Right renal pelvis (tissue), 4 donors: ENCODE results near the gene FAM171A1. TPM values are rescaled to one million over a fixed set of nuclear protein-coding genes. Genes with fewer than 3 reads are reported as not detected.
A peak's percentile ranks its signal among the peaks of the same experiment; 100 is the strongest.
"Not testable (repeated sequence)": the region's sequence is repeated elsewhere in the genome, so short reads cannot be mapped to it uniquely, and the experiment has no call there.

ENCODE experiments used
- DNase-seq, 4 donors: peaks; one replicate each; pipeline ENCODE4 v3.0.0-alpha.2; 2013; ENCODE audit warnings: low read depth in 4 of 4, low spot score in 3 of 4, missing footprints in 1 of 4
- polyA plus RNA-seq, 4 donors: library from polyadenylated mRNA; unstranded; fragments of 120-200 nt; gene quantifications; one replicate each; pipeline ENCODE4 v1.2.1, GENCODE V29; 2013; ENCODE audit not compliant: insufficient read length in 4 of 4

The FAM171A1 gene
- polyA plus RNA-seq, 4 donors = 92.5 to 100.0 (median 97.4) TPM

DNA sequence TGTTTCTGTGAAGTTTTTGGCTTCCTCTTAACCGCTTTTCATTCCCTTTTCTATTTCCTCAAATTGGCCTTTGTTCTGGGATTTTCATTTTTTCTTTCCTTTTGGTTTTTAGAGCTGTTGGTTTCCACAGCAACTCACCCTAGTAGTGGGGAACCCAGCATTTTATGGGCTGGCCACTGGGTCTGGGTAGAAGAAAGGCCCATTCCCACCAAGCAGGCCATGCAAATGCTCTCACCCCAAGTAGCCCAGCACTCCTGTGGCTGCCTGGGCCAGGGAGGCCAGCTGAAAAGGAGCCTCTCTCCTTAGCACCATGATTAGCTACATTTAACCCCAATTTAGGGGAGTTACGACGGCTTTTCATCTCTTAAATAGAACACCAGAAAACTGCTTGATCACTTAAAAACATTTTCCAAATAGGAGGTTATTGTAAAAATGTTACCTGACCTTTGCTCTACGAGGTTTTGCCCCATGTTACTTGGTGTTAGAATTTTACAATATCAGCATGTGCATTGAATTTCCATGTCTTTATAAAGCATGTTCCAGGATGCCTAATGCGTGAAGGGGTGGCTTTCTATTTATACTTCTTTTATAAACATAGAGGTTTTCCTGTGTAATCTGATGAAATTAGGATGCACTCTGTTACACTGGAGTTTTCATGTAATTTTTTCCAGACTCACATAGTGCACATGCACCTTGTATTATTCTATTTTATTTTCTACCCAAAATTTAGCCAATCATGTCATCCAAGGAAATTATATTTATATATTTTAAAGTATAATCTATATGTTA lies 75.4 kb downstream of the FAM171A1 start:
- no peak for DNase-seq

- DNase-seq = no peak
Observed at GRCh38 chr10:15293862-15294842, 76.9 kb downstream of the FAM171A1 start.

DNA sequence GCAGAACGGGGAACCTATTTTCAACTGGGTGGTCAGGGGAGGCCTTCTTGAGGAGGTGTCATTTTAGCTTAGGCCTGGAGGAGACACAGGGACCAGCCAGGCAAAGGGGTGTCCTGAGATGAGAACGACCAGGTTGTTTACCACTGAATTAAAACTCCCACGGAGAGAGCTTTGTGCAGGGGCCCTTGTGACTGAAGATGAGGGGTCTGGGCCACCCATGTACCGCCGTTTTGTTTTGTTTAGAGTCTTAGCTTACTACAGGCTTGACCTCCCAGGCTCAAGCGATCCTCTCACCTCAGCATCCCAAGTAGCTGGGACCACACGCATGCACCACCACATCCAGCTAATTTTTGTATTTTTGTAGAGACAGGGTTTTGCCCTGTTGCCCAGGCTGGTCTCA lies 80.4 kb downstream of the FAM171A1 start:
- no peak for DNase-seq

- no peak for DNase-seq
Observed at GRCh38 chr10:15290150-15290549, 80.9 kb downstream of the FAM171A1 start.

- no peak for DNase-seq
Observed at GRCh38 chr10:15280974-15281373, 90.1 kb downstream of the FAM171A1 start.

- DNase-seq = no peak
Observed at GRCh38 chr10:15280462-15280861, 90.6 kb downstream of the FAM171A1 start.

DNA sequence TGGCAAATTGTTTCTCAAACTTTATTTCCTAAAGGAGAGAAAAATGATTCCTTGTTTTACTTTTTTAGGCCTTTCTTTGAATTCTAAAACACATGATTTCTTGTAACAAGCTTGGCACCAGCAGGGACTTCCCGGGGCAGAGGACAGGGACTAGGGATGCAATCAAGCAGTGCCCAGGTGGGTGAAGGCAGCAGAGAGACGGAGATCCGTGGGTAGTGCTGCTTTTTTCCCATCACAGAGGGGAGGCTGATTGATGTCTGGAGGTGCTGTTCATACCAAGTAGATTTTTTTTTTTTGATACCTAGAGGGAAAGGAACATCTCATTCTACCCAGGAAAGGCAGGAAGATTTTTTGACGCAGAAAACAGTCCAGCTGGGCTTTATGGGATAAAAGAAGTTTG lies 91.9 kb downstream of the FAM171A1 start:
- no peak for DNase-seq

DNA sequence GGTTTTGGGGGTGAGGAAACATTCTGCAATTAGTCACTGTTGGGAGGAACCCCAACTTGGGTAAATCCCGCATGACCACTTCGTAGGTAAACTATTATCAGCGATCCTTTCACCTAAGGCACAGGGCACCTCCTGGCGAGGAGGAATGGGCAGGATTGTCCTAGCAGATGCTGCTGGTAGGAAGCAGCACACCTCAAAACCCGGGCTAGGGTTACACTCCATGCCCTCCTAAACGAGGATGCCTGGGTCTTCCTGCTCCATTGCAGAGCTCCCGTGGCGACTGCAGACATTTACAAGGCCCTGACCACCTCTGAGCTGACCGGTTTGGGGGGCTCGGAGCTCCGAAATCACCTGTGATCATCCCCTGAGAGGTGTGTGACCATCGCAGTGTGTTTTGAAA lies 92.3 kb downstream of the FAM171A1 start:
- DNase-seq = no peak

DNA sequence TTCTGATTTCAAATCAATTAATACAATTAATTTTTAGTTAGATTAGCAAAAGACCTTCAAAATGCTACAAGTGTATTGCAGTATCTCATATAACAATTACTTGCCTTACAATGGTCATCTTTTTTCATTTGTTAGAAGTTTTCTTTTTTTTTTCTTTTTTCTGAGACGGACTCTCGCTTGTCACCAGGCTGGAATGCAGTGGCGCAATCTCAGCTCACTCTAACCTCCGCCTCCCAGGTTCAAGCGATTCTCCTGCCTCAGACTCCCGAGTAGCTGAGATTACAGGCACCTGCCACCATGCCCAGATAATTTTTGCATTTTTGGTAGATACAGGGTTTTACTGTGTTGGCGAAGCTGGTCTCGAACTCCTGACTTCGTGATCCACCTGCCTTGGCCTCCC lies 95.0 kb downstream of the FAM171A1 start:
- not testable (repeated sequence) for DNase-seq

DNA sequence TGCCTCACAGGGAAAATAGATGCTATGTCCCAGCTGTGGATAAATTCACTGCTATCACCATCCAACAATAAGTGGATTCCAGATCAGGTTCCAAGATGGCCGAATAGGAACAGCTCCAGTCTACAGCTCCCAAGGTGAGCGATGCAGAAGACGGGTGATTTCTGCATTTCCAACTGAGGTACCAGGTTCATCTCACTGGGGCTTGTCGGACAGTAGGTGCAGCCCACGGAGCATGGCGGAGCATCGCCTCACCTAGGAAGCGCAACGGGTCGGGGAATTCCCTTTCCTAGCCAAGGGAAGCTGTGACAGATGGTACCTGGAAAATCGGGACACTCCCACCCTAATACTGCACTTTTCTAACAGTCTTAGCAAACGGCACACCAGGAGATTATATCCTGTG lies 101.3 kb downstream of the FAM171A1 start:
- DNase-seq = not testable (repeated sequence)

DNA sequence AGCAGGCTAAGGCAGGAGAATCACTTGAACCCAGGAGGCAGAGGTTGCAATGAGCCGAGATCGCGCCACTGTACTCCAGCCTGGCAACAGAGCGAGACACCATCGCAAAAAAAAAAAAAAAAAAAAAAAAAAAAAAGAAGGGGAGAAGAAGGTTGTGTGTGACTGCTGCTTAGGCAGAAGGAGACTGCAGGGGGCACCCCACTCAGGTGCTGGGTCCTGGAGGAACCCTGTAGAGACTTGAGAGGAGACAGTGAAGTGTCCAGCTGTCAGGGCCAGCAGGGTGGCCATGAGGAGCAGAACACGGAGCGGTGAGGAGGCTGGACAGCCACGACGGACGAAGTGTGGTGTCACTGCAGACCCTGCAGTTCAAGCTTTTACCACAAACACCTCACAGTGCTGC lies 103.6 kb downstream of the FAM171A1 start:
- no peak for DNase-seq

DNA sequence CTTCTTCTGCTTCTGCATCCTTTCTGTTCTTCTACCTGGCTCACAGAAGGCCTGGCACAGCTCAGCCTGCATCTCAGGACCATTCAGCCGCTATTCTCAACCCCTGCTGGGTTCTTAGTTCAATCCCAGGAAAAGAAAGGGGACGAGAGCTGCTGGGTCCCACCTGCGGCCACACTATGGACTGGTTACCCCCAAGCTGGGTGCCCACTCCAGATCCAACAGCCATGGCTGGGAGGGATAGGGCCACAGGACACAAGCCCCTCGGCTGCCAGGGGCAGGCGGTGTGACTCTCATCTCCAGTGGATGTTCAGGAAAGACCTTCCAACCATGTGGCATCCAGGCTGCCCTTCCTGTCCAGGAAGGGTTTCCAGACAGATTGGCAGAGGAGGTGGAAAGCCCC lies 105.0 kb downstream of the FAM171A1 start:
- DNase-seq = no peak

DNA sequence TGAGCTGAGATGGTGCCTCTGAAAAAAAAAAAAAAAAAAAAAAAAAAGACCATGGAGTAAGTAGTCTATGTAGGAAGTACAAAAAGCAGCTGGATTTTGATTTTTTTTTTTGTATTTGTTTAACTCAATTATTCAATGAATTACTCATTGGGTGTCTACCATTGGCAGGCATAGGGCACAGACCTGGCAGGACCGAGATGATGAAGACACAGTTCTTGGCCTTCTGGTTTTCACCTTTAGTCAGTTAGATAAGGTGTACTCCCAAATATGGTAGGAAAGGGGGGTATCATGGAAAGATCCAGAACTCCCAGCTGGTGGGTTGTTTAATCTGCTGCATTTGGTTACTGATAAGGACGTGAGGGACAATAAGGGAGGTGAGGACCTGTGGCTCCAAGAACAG lies 105.5 kb downstream of the FAM171A1 start:
- no peak for DNase-seq

DNA sequence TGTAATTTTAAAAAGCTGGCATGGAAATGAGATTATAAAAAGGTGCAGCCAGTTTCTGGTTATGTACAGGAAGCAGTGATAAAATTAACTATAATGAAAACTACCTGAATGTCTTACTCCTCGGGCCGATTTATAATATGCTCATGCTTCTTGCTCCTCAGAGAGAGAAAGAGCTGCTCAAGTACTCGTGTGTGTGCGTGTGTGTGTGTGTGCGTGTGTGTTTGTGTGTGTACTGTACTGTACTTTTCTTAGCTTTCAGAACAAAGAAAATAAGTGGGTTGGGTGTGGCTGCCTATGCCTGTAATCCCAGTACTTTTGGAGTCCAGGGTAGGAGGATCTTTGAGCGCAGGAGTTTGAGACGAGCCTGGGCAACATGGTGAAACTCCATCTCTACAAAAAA lies 106.0 kb downstream of the FAM171A1 start:
- no peak for DNase-seq

DNA sequence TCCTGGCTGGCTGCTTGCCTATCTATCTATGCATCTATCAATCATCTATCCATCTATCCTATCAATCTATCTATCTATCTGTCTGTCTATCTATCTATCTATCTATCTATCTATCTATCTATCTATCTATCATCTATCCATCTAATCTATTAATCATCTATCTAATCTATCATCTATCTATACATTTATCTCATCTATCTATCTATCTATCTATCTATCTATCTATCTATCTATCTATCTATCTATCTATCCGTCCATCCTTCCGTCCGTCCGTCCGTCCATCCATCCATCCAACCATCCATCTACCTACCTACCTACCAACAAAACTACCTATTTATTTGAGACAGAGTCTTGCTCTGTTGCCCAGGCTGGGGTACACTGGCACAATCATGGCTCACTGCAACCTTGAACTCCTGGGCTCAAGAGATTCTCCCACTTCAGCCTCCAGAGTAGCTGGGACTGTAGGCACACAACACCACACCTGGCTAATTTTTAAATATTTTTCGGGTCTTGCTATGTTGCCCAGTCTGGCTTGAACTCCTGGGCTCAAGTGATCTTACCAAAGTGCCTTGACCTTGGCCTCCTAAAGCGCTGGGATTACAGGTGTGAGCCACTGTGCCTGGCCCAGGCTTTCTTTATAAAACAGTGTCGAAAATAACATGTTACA lies 107.3 kb downstream of the FAM171A1 start:
- DNase-seq = no peak

GRCh38 chr10:15262036-15262713 lies 108.9 kb downstream of the FAM171A1 start:
- DNase-seq = peak in 1 of 4 donors; percentile 26

- DNase-seq = no peak
Observed at GRCh38 chr10:15259136-15259535, 112.0 kb downstream of the FAM171A1 start.

- no peak for DNase-seq
Observed at GRCh38 chr10:15258255-15258654, 112.8 kb downstream of the FAM171A1 start.

DNA sequence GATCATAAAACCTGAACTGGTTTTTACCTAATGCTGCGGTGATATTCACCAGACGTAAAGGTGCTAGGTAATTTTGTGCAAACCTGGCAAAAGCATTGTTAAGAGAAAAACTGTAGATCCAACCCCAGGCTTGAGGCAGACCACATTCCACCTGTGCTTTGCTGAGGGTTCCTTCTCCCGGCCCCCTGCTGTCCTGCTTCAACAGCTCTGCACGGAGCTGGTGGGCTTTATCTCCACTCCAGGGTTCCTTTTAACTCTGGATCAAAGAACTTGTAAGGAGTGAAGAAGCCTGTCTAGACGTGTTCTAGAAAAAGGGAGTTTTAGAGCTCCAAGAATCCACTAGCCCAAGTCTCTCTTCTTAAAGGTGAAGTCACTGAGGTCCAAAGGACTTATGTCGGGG lies 115.1 kb downstream of the FAM171A1 start:
- DNase-seq = no peak

DNA sequence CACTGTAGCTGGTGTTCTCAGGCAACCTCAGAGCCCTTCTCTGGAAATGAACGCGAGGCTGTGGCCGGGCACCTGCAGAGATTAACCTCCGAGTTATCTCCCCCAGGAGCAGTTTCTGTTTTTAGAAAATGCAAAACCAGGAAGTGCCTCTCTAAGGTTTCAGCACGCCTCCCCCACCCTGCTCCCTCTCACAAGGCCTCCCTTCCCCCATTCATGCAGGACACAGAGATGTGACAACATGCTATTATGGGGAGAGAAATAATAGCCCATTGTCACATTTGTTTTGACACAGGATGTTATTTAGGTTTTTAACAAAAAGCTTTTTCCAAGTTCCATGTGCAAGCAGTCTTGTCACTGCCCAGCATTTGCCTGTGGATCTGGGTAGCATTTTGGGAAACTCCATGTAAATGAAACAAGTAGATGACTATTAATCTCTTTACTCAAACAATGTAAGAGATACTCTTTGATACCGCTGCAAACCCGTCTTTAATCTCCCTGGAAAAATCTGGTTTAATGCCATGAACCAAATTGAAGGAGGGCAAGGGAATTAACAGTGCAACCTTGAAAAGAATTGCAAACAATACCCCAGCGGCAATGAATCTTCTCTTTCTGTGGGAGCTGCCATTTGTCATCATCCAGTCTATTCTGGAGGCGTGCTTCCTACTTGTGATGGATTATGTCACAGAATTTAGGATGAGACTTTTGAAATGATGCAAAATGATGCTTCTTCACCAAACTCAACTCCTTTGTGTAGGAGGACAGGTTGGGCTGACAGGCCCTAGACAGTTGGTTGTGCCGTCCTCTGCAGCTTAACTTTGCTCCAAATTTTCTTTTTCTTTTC lies 116.1 kb downstream of the FAM171A1 start:
- no peak for DNase-seq
